Keratinocyte (primary cell): ENCODE data around the gene PTPRU. TPM values are rescaled to one million over a fixed set of nuclear protein-coding genes. Genes with fewer than 3 reads are reported as not detected.
A peak's percentile ranks its signal among the peaks of the same experiment; 100 is the strongest.

ENCODE experiments used
- DNase-seq: peaks from one replicate; pipeline ENCODE4 v3.0.0-alpha.2; 2011; ENCODE audit warnings: low read depth, missing footprints, low spot score
- FAIRE-seq: peaks from 2 replicates; lab custom pipeline; 2011; peaks lifted over from hg19 to GRCh38; lab: Jason Lieb, UNC
- H2AFZ ChIP-seq: 2 replicates; pipeline ENCODE4 v1.6.0; 2012; ENCODE audit warnings: low read length, control low read depth, inconsistent platforms; ENCODE audit not compliant: control insufficient read depth
- H3K27ac ChIP-seq: 2 replicates; pipeline ENCODE4 v1.5.1; 2011; ENCODE audit warnings: low read length; ENCODE audit not compliant: control insufficient read depth, insufficient read depth
- H3K27me3 ChIP-seq: 3 replicates; pipeline ENCODE4 v1.6.0; 2011; ENCODE audit warnings: low read length; ENCODE audit not compliant: control insufficient read depth, insufficient read depth; ENCODE audit errors: extremely low read depth
- H3K36me3 ChIP-seq, 2 experiments: 2 replicates in 1 of 2; 3 replicates in 1 of 2; pipeline ENCODE4 v1.5.1; 2011; ENCODE audit warnings: low read length in 2 of 2, mild to moderate bottlenecking in 1 of 2; ENCODE audit not compliant: control insufficient read depth in 2 of 2, insufficient read depth in 2 of 2; ENCODE audit errors: extremely low read depth in 1 of 2
- H3K4me1 ChIP-seq: 3 replicates; pipeline ENCODE4 v1.5.1; 2011; ENCODE audit warnings: low read length; ENCODE audit not compliant: control insufficient read depth, insufficient read depth; ENCODE audit errors: extremely low read depth
- H3K4me2 ChIP-seq: 3 replicates; pipeline ENCODE4 v1.6.0; 2011; ENCODE audit warnings: low read depth, low read length; ENCODE audit not compliant: control insufficient read depth, insufficient read depth; ENCODE audit errors: extremely low read depth
- H3K4me3 ChIP-seq, 3 experiments: fragments of 200-600 bp in 1 of 3; sonication (generic) in 1 of 3; 2 replicates in 2 of 3; 3 replicates in 1 of 3; pipeline ENCODE4 v1.5.1; 2011 to 2016; ENCODE audit warnings: low read length in 3 of 3, mild to moderate bottlenecking in 3 of 3, control low read depth in 2 of 3, inconsistent platforms in 1 of 3, low read depth in 1 of 3, mixed read lengths in 1 of 3, mixed run types in 1 of 3, moderate library complexity in 1 of 3; ENCODE audit not compliant: control insufficient read depth in 2 of 3, insufficient read depth in 2 of 3; ENCODE audit errors: extremely low read depth in 1 of 3
- H3K79me2 ChIP-seq: 2 replicates; pipeline ENCODE4 v1.6.0; 2012; ENCODE audit warnings: low read length; ENCODE audit not compliant: control insufficient read depth, insufficient read depth
- H3K9ac ChIP-seq: 3 replicates; pipeline ENCODE4 v1.6.0; 2011; ENCODE audit warnings: low read length; ENCODE audit not compliant: control insufficient read depth, insufficient read depth; ENCODE audit errors: extremely low read depth
- H3K9me1 ChIP-seq: 3 replicates; pipeline ENCODE4 v1.6.0; 2011; ENCODE audit warnings: low read length; ENCODE audit not compliant: control insufficient read depth, insufficient read depth; ENCODE audit errors: extremely low read depth
- H3K9me3 ChIP-seq: 2 replicates; pipeline ENCODE4 v1.5.1; 2012; ENCODE audit warnings: low read depth, low read length; ENCODE audit not compliant: control insufficient read depth
- H4K20me1 ChIP-seq: 3 replicates; pipeline ENCODE4 v1.6.0; 2011; ENCODE audit warnings: low read length; ENCODE audit not compliant: control insufficient read depth, insufficient read depth; ENCODE audit errors: extremely low read depth
- CTCF ChIP-seq, 3 experiments: IDR thresholded peaks in 1 of 3; conservative IDR thresholded peaks in 1 of 3; optimal IDR thresholded peaks in 1 of 3; 2 replicates in 2 of 3; 3 replicates in 1 of 3; pipeline versions ENCODE3 to v1.5.1; 2011; ENCODE audit warnings: low read length in 3 of 3, mild to moderate bottlenecking in 3 of 3, moderate library complexity in 2 of 3, control low read depth in 1 of 3, inconsistent platforms in 1 of 3; ENCODE audit not compliant: insufficient read depth in 2 of 3; ENCODE audit errors: extremely low read depth in 1 of 3
- EZH2 ChIP-seq: IDR thresholded peaks from one replicate; pipeline ENCODE4 v1.6.1; 2012; ENCODE audit warnings: inconsistent platforms, mild to moderate bottlenecking, low read length, moderate library complexity
- dilution Hi-C: fragments of 300-500 bp; cut with MboI; formaldehyde crosslinking; loops from one replicate; pipeline ENCODE4 v1.7.0; 2020; ENCODE audit warnings: low sequenced_read_pairs; ENCODE audit not compliant: extremely low pct_ligation_motif_present
- polyA plus RNA-seq, 5 experiments: library from polyadenylated mRNA; depleted of rRNA in 3 of 5; stranded (reverse) in 3 of 5; stranded (forward) in 1 of 5; unstranded in 1 of 5; fragments of >200 nt; gene quantifications; 1 replicate in 1 of 5; 2 replicates in 3 of 5; 3 replicates in 1 of 5; pipeline versions ENCODE4 v1.2.1 to v1.2.3, GENCODE V29; 2011 to 2012; ENCODE audit warnings: missing spikeins in 2 of 5, low read depth in 1 of 5, low replicate concordance in 1 of 5

The PTPRU gene
- polyA plus RNA-seq, 1 donor (not counting 4 experiments of a cell fraction or from before 2014, with no cell fraction given): 4.3 TPM

GRCh38 chr1:29282924-29283803 is 46.8 kb downstream of the PTPRU start:
- no peaks in the 10 kb centered on the region for H3K9me3 ChIP-seq
- no peaks in the 10 kb centered on the region for H3K79me2 ChIP-seq
- H3K9ac ChIP-seq: no peak overlapping the region
- H3K9me1 ChIP-seq: peaks cover 3% of the 10 kb centered on the region
- FAIRE-seq (peak; percentile 70), DNase-seq (no peak)
- no peaks in the 10 kb centered on the region for H3K27me3 ChIP-seq
- H2AFZ ChIP-seq: no peak overlapping the region
- peaks cover 2% of the 10 kb centered on the region for H4K20me1 ChIP-seq
- peaks cover 16% of the 10 kb centered on the region for H3K4me1 ChIP-seq
- no peak overlapping the region for H3K27ac ChIP-seq
- H3K4me2 ChIP-seq: no peak overlapping the region
- no peak overlapping the region for H3K4me3 ChIP-seq
- no peaks in the 10 kb centered on the region for H3K36me3 ChIP-seq
- dilution Hi-C loops: no loop called here
- TF ChIP-seq EZH2 (no peak), CTCF (optimal IDR thresholded peaks at IDR 0.05 in 1 of 3, IDR thresholded peaks at IDR 0.05 in 1 of 3, conservative IDR thresholded peaks at IDR 0.05 in 1 of 3; ENCODE audit: extremely low read depth in 1 of 3, insufficient read depth in 2 of 3, low read length in 3 of 3) (no peak)

GRCh38 chr1:29283804-29284195 is 47.5 kb downstream of the PTPRU start:
- Histone ChIP-seq H3K27me3 (no peaks in the 10 kb centered on the region), H3K9me3 (no peaks in the 10 kb centered on the region), H3K79me2 (no peaks in the 10 kb centered on the region), H3K36me3 (no peaks in the 10 kb centered on the region), H3K4me1 (peaks cover 16% of the 10 kb centered on the region), H2AFZ (no peak overlapping the region), H3K9me1 (peaks cover 3% of the 10 kb centered on the region), H3K4me2 (no peak overlapping the region), H3K27ac (no peak overlapping the region), H4K20me1 (peaks cover 2% of the 10 kb centered on the region), H3K9ac (no peak overlapping the region), H3K4me3 (no peak overlapping the region)
- TF ChIP-seq EZH2 (no peak), CTCF (optimal IDR thresholded peaks at IDR 0.05 in 1 of 3, IDR thresholded peaks at IDR 0.05 in 1 of 3, conservative IDR thresholded peaks at IDR 0.05 in 1 of 3; ENCODE audit: extremely low read depth in 1 of 3, insufficient read depth in 2 of 3, low read length in 3 of 3) (no peak)
- dilution Hi-C loops: no loop called here
- no peak for DNase-seq
- no peak for FAIRE-seq
